ENCODE measurements around the gene EYS. TPM values are rescaled to one million over a fixed set of nuclear protein-coding genes. Genes with fewer than 3 reads are reported as not detected.

The EYS gene
- polyA plus RNA-seq, 2 of the 4 experiments (the other 2 are of a cell fraction) = 0.03 to 0.06 TPM

DNA sequence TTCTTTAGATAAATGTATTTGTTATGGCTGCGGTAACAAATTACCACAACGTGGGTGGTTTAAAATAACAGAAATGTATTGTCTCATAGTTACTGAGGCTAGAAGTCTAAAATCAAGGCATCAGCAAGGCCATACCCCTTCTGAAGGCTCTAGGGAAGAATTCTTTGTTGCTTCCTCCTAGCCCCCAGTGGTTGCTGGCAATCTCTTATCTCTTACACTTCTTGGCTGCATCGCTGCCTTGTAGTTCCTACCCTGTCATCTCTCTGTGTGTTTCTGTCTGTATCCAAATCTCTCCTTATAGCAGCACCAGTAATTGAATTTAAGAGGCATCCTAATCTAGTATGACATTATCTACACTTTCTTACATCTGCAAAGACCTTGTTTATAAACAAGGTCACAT lies 1536.7 kb downstream of the EYS start:
- 55% methylated on average over 3 of the region's 3 CpGs for WGBS (ENCODE audit: missing lambda C conversion rate)
- no peak for ATAC-seq
- no peak for FAIRE-seq
- H3K9me3 ChIP-seq = no peaks in the 10 kb centered on the region
- DNase-seq (ENCODE audit: low read depth in 1 of 2, low spot score in 1 of 2) = no peak
- no peak for TF ChIP-seq KDM1A (IDR thresholded peaks at IDR 0.05; ENCODE audit: low read depth)
- no peak for TF ChIP-seq REST (IDR thresholded peaks at IDR 0.05)
- no peak for TF ChIP-seq ESRRA (IDR thresholded peaks at IDR 0.05; ENCODE audit: borderline replicate concordance, low read length)
- no peak for TF ChIP-seq ZFP36 (IDR thresholded peaks at IDR 0.05; ENCODE audit: borderline replicate concordance, partially characterized antibody)
- no peak for TF ChIP-seq BHLHE40 (IDR thresholded peaks at IDR 0.05; ENCODE audit: low read depth, low read length)
- TF ChIP-seq PBX3 (IDR thresholded peaks at IDR 0.05) = no peak
- TF ChIP-seq EHF (CRISPR knock-in tag; IDR thresholded peaks at IDR 0.05) = no peak
- TF ChIP-seq FOSB (CRISPR knock-in tag; IDR thresholded peaks at IDR 0.05) = no peak
- TF ChIP-seq, protein P1, sequence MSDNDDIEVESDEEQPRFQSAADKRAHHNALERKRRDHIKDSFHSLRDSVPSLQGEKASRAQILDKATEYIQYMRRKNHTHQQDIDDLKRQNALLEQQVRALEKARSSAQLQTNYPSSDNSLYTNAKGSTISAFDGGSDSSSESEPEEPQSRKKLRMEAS (IDR thresholded peaks at IDR 0.05) = no peak
- no peak for TF ChIP-seq HOXA7 (CRISPR knock-in tag; IDR thresholded peaks at IDR 0.05)
- TF ChIP-seq CEBPB (IDR thresholded peaks at IDR 0.05) = no peak
- H3K4me3 ChIP-seq = no peak overlapping the region
- no peak overlapping the region for H3K4me2 ChIP-seq
- no peak overlapping the region for H3K27ac ChIP-seq
- CTCF ChIA-PET = no interaction called here
- POLR2A ChIA-PET = no interaction called here
- H3K4me1 ChIP-seq = no peaks in the 10 kb centered on the region

- ATAC-seq = no peak
- no peaks in the 10 kb centered on the region for H3K9me3 ChIP-seq
- no peak overlapping the region for H3K4me3 ChIP-seq
- FAIRE-seq = no peak
- H3K4me2 ChIP-seq = no peak overlapping the region
- ChIA-PET CTCF (no interaction called here), POLR2A (no interaction called here)
- no peak for DNase-seq (ENCODE audit: low read depth in 1 of 2, low spot score in 1 of 2)
- no peaks in the 10 kb centered on the region for H3K4me1 ChIP-seq
- no peak for TF ChIP-seq RARB (CRISPR knock-in tag; IDR thresholded peaks at IDR 0.05)
- TF ChIP-seq POLR2AphosphoS2 (conservative IDR thresholded peaks at IDR 0.05; ENCODE audit: low read length) = no peak
- TF ChIP-seq CBX8 (IDR thresholded peaks at IDR 0.05) = no peak
- no peak for TF ChIP-seq SMC3 (IDR thresholded peaks at IDR 0.05)
- TF ChIP-seq KDM5A (IDR thresholded peaks at IDR 0.05) = no peak
- no peak for TF ChIP-seq RNF2 (IDR thresholded peaks at IDR 0.05; ENCODE audit: borderline replicate concordance, low read depth)
- no peak for TF ChIP-seq ZFP36 (IDR thresholded peaks at IDR 0.05; ENCODE audit: borderline replicate concordance, partially characterized antibody)
- no peak for TF ChIP-seq KDM1A (IDR thresholded peaks at IDR 0.05; ENCODE audit: low read depth)
- no peak for TF ChIP-seq ZSCAN20 (CRISPR knock-in tag; IDR thresholded peaks at IDR 0.05)
- TF ChIP-seq ZC3H11A (IDR thresholded peaks at IDR 0.05) = no peak
- WGBS (ENCODE audit: missing lambda C conversion rate) = 38% methylated on average over 1 of the region's 1 CpG
- no peak overlapping the region for H3K27ac ChIP-seq
These were observed 1546.5 kb downstream of the EYS start for GRCh38 chr6:64160486-64160885.

DNA sequence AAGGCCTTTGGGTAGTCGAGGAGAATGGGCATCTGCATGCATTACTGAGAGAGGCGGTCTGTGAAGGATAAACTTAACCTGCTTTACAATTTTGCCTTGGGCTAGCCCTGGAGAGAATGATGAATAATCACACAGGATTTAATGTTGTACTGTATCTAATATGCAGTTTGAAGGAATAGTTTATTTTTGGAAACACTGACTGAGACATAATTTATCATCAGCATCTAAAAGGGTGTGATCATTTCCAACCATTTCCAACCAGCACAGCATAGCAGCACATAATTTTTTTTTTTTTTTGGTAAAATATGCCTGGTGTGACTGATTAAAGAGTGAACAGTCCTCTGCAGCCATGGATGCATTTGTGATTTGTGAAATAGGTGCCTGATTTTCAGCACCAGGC lies 1552.0 kb downstream of the EYS start:
- H3K9me3 ChIP-seq = no peaks in the 10 kb centered on the region
- ATAC-seq = no peak
- CTCF ChIA-PET = no interaction called here
- no peaks in the 10 kb centered on the region for H3K4me1 ChIP-seq
- TF ChIP-seq FOSB (CRISPR knock-in tag; IDR thresholded peaks at IDR 0.05) (no peak), ZFP36 (IDR thresholded peaks at IDR 0.05; ENCODE audit: borderline replicate concordance, partially characterized antibody) (no peak), RARB (CRISPR knock-in tag; IDR thresholded peaks at IDR 0.05) (no peak), POLR2A (IDR thresholded peaks at IDR 0.05; ENCODE audit: low read length) (no peak), PHF8 (IDR thresholded peaks at IDR 0.05; ENCODE audit: borderline replicate concordance, low read depth) (no peak), ATOH8 (CRISPR knock-in tag; IDR thresholded peaks at IDR 0.05; ENCODE audit: low read depth) (no peak), SMC3 (IDR thresholded peaks at IDR 0.05) (no peak), POLR2AphosphoS2 (conservative IDR thresholded peaks at IDR 0.05; ENCODE audit: low read length) (no peak), SREBF2 (IDR thresholded peaks at IDR 0.05) (no peak), HOXB13 (CRISPR knock-in tag; IDR thresholded peaks at IDR 0.05; ENCODE audit: low read depth) (no peak), HDAC2 (IDR thresholded peaks at IDR 0.05) (no peak)
- H3K27ac ChIP-seq = no peak overlapping the region
- 30% methylated on average over 2 of the region's 2 CpGs for WGBS (ENCODE audit: missing lambda C conversion rate)
- DNase-seq (ENCODE audit: low read depth in 1 of 2, low spot score in 1 of 2) = no peak
- no peak for FAIRE-seq
- H3K4me3 ChIP-seq = no peak overlapping the region
- no peak overlapping the region for H3K4me2 ChIP-seq
- POLR2A ChIA-PET = no interaction called here

All from A549 (cell line).